ENCODE results near the gene UBTD2.
A peak's percentile ranks its signal among the peaks of the same experiment; 100 is the strongest.

DNA sequence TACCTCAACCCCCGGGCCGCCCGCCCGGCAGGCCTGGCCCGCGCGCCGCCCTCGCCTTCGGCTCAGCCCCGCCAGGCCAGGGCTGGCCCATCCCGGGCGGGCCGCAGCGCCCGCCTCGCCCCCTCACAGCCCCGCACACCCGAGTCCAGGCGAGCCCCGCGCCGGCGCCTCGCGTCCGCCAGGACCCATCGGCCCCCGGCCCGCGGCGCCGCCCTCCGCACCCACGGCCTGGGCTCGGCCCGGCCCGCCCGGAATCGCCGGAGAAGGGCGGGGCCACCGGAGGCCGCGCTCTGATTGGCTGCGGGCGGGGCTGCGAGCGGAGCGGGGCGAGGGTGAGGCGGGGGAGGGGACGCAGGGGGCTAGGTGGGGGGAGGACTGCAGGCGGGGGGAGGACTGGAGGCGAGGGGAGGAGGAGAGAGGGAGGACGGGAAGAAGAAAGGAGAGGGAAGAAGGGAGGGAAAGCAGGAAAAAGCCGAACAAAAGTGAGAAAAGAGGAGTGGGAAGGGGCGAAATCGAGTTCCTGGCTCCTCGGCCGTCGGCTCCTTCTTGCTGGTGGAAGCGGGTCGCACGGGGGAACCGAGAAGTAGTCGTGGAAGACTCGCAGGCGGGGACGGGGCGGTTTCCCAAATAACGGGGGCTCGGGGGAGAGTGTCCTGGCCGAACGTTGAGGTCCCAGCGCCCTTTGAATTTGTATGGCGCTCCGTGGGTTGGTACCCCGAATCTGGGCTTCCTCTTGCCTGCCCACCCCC lies 472 bp upstream of the UBTD2 start:
- TF ChIP-seq, protein P1, sequence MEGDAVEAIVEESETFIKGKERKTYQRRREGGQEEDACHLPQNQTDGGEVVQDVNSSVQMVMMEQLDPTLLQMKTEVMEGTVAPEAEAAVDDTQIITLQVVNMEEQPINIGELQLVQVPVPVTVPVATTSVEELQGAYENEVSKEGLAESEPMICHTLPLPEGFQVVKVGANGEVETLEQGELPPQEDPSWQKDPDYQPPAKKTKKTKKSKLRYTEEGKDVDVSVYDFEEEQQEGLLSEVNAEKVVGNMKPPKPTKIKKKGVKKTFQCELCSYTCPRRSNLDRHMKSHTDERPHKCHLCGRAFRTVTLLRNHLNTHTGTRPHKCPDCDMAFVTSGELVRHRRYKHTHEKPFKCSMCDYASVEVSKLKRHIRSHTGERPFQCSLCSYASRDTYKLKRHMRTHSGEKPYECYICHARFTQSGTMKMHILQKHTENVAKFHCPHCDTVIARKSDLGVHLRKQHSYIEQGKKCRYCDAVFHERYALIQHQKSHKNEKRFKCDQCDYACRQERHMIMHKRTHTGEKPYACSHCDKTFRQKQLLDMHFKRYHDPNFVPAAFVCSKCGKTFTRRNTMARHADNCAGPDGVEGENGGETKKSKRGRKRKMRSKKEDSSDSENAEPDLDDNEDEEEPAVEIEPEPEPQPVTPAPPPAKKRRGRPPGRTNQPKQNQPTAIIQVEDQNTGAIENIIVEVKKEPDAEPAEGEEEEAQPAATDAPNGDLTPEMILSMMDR (IDR thresholded peaks at IDR 0.05), result no peak
- TF ChIP-seq POLR2A (IDR thresholded peaks at IDR 0.05), result peak; percentile 13 to 87
